Right renal pelvis (tissue), 4 donors: ENCODE data around the gene NHLRC4. TPM values are rescaled to one million over a fixed set of nuclear protein-coding genes. Genes with fewer than 3 reads are reported as not detected.

ENCODE experiments used
- DNase-seq, 4 donors: peaks; one replicate each; pipeline ENCODE4 v3.0.0-alpha.2; 2013; ENCODE audit warnings: low read depth in 4 of 4, low spot score in 3 of 4, missing footprints in 1 of 4
- polyA plus RNA-seq, 4 donors: library from polyadenylated mRNA; unstranded; fragments of 120-200 nt; gene quantifications; one replicate each; pipeline ENCODE4 v1.2.1, GENCODE V29; 2013; ENCODE audit not compliant: insufficient read length in 4 of 4

NHLRC4 gene
- polyA plus RNA-seq, 4 donors: 7.2 to 9.9 (median 8.0) TPM

- no peak for DNase-seq
These were observed 37.7 kb upstream of the NHLRC4 start for GRCh38 chr16:529012-529575.

- no peak for DNase-seq
These were observed 36.5 kb upstream of the NHLRC4 start for GRCh38 chr16:530111-530817.

GRCh38 chr16:531494-532125 lies 35.2 kb upstream of the NHLRC4 start:
- no peak for DNase-seq

GRCh38 chr16:533391-534123 lies 33.2 kb upstream of the NHLRC4 start:
- no peak for DNase-seq

- DNase-seq: no peak
These were observed 32.7 kb upstream of the NHLRC4 start for GRCh38 chr16:534135-534534.

GRCh38 chr16:534856-535445 lies 31.9 kb upstream of the NHLRC4 start:
- no peak for DNase-seq

- DNase-seq: no peak
These were observed 31.1 kb upstream of the NHLRC4 start for GRCh38 chr16:535446-536405.

- no peak for DNase-seq
These were observed 30.1 kb upstream of the NHLRC4 start for GRCh38 chr16:536746-537145.

GRCh38 chr16:537415-538335 lies 29.1 kb upstream of the NHLRC4 start:
- no peak for DNase-seq

GRCh38 chr16:539901-540530 lies 26.8 kb upstream of the NHLRC4 start:
- no peak for DNase-seq

- no peak for DNase-seq
These were observed 26.0 kb upstream of the NHLRC4 start for GRCh38 chr16:540645-541340.

- no peak for DNase-seq
These were observed 23.3 kb upstream of the NHLRC4 start for GRCh38 chr16:543301-544164.

- no peak for DNase-seq
These were observed 22.3 kb upstream of the NHLRC4 start for GRCh38 chr16:544517-544916.

- DNase-seq: no peak
These were observed 19.7 kb upstream of the NHLRC4 start for GRCh38 chr16:546909-547770.

- no peak for DNase-seq
These were observed 18.2 kb upstream of the NHLRC4 start for GRCh38 chr16:548586-548985.
